ENCODE results near the gene MBP. TPM values are rescaled to one million over a fixed set of nuclear protein-coding genes. Genes with fewer than 3 reads are reported as not detected.

Gene MBP
- total RNA-seq, 4 donors from 2014 or later = 44.0 to 68.0 (median 60.2) TPM

- TF ChIP-seq POLR2A (IDR thresholded peaks at IDR 0.05) (no peak), CTCF (IDR thresholded peaks at IDR 0.05) (no peak)
- Histone ChIP-seq H3K36me3 (peaks cover 0 to 4% of the 10 kb centered on the region in 2 donors), H3K27me3 (no peaks in the 10 kb centered on the region), H3K9me3 (no peaks in the 10 kb centered on the region), H3K4me1 (peaks cover 24 to 31% of the 10 kb centered on the region in 2 donors), H3K27ac (peak overlapping the region; percentile 21 to 57 (median 33)), H3K4me3 (replicated peaks in 1 of 3) (no peak overlapping the region)
- intact Hi-C loops (cut with DNase I) = no loop called here
- 76 to 94% methylated on average over 7 to 15 of the region's 16 CpGs for WGBS, 2 donors
- DNase-seq = peak; percentile 25 to 28
Measured at GRCh38 chr18:77016936-77017335, 115.6 kb downstream of the MBP start.

- Histone ChIP-seq H3K9me3 (no peaks in the 10 kb centered on the region), H3K4me1 (peaks cover 24 to 31% of the 10 kb centered on the region in 2 donors), H3K27ac (peak overlapping the region in 2 of 3 donors; percentile 21 to 57), H3K36me3 (peaks cover 0 to 4% of the 10 kb centered on the region in 2 donors), H3K4me3 (replicated peaks in 1 of 3) (no peak overlapping the region), H3K27me3 (no peaks in the 10 kb centered on the region)
- DNase-seq = no peak
- intact Hi-C loops (cut with DNase I) = no loop called here
- TF ChIP-seq CTCF (IDR thresholded peaks at IDR 0.05) (no peak), POLR2A (IDR thresholded peaks at IDR 0.05) (no peak)
- WGBS, 2 donors = 87 to 89% methylated on average over 16 of the region's 16 CpGs
Measured at GRCh38 chr18:77015771-77016710, 116.5 kb downstream of the MBP start.

GRCh38 chr18:77015169-77015568 is 117.4 kb downstream of the MBP start:
- H3K4me3 ChIP-seq (replicated peaks in 1 of 3) = no peak overlapping the region
- H3K27ac ChIP-seq = peak overlapping the region in 1 of 3 donors; percentile 91
- TF ChIP-seq CTCF (IDR thresholded peaks at IDR 0.05) = no peak
- 90 to 93% methylated on average over 4 of the region's 4 CpGs for WGBS, 2 donors
- no peaks in the 10 kb centered on the region for H3K27me3 ChIP-seq
- intact Hi-C loops (cut with DNase I) = no loop called here
- peaks cover 0 to 4% of the 10 kb centered on the region in 2 donors for H3K36me3 ChIP-seq
- no peaks in the 10 kb centered on the region for H3K9me3 ChIP-seq
- DNase-seq = no peak
- peaks cover 24 to 31% of the 10 kb centered on the region in 2 donors for H3K4me1 ChIP-seq

GRCh38 chr18:77014538-77014937 is 118.0 kb downstream of the MBP start:
- Histone ChIP-seq H3K27me3 (no peaks in the 10 kb centered on the region), H3K4me1 (peaks cover 24 to 31% of the 10 kb centered on the region in 2 donors), H3K27ac (peak overlapping the region; percentile 81 to 91 (median 88)), H3K4me3 (replicated peaks in 1 of 3) (no peak overlapping the region), H3K36me3 (peaks cover 0 to 4% of the 10 kb centered on the region in 2 donors), H3K9me3 (no peaks in the 10 kb centered on the region)
- WGBS, 2 donors = 91 to 97% methylated on average over 5 of the region's 5 CpGs
- TF ChIP-seq POLR2A (IDR thresholded peaks at IDR 0.05) = no peak
- no peak for TF ChIP-seq CTCF (IDR thresholded peaks at IDR 0.05)
- intact Hi-C loops (cut with DNase I) = no loop called here
- no peak for DNase-seq

All from thyroid gland (tissue), 4 donors.